ENCODE results near the gene HM13. TPM values are rescaled to one million over a fixed set of nuclear protein-coding genes. Genes with fewer than 3 reads are reported as not detected.
"Not testable (repeated sequence)": the region's sequence is repeated elsewhere in the genome, so short reads cannot be mapped to it uniquely, and the experiment has no call there.

HM13 gene
- total RNA-seq, 1 experiment from 2014 or later: 103 TPM

DNA sequence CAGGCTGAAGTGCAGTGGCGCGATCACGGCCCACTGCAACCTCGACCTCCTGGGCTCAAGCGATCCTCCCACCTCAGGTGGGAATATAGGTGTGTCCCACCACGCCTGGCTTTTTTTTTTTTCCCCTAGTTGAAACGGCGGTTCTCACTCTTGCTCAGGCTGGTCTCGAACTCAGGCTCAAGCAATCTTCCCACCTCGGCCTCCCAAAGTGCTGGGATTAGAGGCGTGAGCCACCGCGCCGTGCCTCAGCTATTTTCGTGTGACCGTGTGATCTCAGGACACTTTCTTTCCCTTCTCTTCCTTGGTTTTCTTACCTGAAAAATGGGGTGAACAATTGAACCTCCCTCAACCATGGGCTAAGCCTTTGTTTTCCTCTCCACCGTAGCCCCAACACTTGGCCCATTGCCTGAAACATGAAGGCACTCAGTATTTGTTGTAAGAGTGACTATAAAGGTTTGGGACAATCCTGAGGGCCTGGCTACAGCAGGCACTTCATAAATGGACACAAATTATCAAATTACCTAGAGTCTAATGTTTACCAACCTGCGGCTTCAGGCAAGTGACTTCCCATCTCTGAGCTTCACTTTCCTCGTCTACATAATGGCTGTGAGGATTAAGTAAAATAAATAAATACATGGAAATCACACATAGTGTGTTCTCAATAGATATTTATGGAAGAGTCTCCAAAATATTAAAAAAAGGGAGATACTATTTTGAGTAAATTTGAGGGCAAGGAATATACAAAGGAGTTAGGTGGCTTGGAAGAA, 59.5 kb downstream of the HM13 start (continued):
- TF ChIP-seq, protein P1, sequence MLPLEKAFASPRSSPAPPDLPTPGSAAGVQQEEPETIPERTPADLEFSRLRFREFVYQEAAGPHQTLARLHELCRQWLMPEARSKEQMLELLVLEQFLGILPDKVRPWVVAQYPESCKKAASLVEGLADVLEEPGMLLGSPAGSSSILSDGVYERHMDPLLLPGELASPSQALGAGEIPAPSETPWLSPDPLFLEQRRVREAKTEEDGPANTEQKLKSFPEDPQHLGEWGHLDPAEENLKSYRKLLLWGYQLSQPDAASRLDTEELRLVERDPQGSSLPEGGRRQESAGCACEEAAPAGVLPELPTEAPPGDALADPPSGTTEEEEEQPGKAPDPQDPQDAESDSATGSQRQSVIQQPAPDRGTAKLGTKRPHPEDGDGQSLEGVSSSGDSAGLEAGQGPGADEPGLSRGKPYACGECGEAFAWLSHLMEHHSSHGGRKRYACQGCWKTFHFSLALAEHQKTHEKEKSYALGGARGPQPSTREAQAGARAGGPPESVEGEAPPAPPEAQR (CRISPR knock-in tag; IDR thresholded peaks at IDR 0.05): no peak
- TF ChIP-seq AFF4 (CRISPR knock-in tag; IDR thresholded peaks at IDR 0.05; ENCODE audit: borderline replicate concordance): no peak

DNA sequence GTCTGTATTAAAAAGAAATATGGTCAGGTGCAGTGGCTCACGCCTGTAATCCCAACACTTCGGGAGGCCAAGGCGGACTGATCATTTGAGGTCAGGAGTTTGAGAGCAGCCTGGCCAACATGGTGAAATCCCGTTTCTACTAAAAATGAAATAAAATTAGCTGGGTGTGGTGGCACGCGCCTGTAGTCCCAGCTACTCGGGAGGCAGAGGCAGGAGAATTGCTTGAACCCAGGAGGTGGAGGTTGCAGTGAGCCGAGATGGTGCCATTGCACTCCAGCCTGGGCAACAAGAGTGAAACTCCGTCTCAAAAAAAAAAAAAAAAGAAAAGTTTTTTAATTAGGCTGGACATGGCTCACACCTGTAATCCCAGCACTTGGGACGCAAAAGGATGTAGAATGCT, 60.7 kb downstream of the HM13 start:
- not testable (repeated sequence) for ATAC-seq; H3K9me3 Mint-ChIP-seq; H3K27ac Mint-ChIP-seq; DNase-seq (ENCODE audit: low spot score); H3K27me3 Mint-ChIP-seq (ENCODE audit: low read depth); H3K4me3 Mint-ChIP-seq
- ChIA-PET POLR2A (interaction anchor here (0.6 to 5.2 kb wide), 2 partner anchors 31 to 325 kb away, joined by 4 to 73 read pairs; partner anchors contain the start of gene ID1), CTCF (interaction anchor here (3.1 to 15.0 kb wide), 3 partner anchors 16 to 59 kb away, joined by 17 to 927 read pairs (median 321); partner anchors contain the start of gene ID1)
- peaks cover 48% of the 10 kb centered on the region for H3K4me1 Mint-ChIP-seq
- H3K36me3 Mint-ChIP-seq: peaks cover 11% of the 10 kb centered on the region

- Mint-ChIP-seq H3K27ac (peak overlapping the region; percentile 87; the same call in 1 of the 2 replicates), H3K27me3 (ENCODE audit: low read depth) (no peaks in the 10 kb centered on the region; the same call in 1 of the 2 replicates), H3K4me3 (no peak overlapping the region), H3K4me1 (peaks cover 56% of the 10 kb centered on the region), H3K36me3 (peaks cover 11% of the 10 kb centered on the region), H3K9me3 (no peaks in the 10 kb centered on the region)
- ATAC-seq (no peak), DNase-seq (ENCODE audit: low spot score) (no peak)
- CTCF ChIA-PET: interaction anchor here (0.9 to 15.0 kb wide), 7 partner anchors 8 to 146 kb away, joined by 3 to 927 read pairs (median 11); partner anchors contain the start of genes BCL2L1 and ID1
- TF ChIP-seq STAT6 (CRISPR knock-in tag; conservative IDR thresholded peaks at IDR 0.05; ENCODE audit: low read depth) (no peak), ZNF423 (CRISPR knock-in tag; IDR thresholded peaks at IDR 0.05) (peak; percentile 94)
- POLR2A ChIA-PET: interaction anchor here (2.8 kb wide), 1 partner anchor 29 kb away, joined by 28 read pairs; the partner anchor contains the start of gene ID1
Observed at GRCh38 chr20:31576751-31577150, 62.5 kb downstream of the HM13 start.

DNA sequence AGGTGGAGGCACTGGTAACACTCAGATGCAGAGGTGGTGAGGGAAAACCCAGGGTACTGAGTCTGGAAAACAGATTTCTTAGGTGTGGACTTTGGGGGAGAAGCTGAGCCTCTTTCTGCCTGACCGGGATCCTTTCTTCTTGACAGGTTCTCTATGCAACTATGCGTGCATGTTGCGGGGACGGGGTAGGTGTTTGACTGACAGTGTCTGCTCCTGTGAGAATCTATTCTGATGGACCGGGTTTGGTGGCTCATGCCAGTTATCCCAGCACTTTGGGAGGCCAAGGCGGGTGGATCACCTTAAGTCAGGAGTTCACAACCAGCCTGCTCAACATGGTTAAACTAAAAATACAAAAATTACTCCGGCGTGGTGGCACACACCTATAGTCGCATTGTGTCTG, 63.0 kb downstream of the HM13 start:
- no peaks in the 10 kb centered on the region; the same call in 1 of the 2 replicates for H3K27me3 Mint-ChIP-seq (ENCODE audit: low read depth)
- DNase-seq (ENCODE audit: low spot score) (no peak), ATAC-seq (no peak)
- no peaks in the 10 kb centered on the region for H3K9me3 Mint-ChIP-seq
- ChIA-PET CTCF (interaction anchor here (0.9 to 15.0 kb wide), 7 partner anchors 9 to 146 kb away, joined by 3 to 927 read pairs (median 11); partner anchors contain the start of genes BCL2L1 and ID1), POLR2A (interaction anchor here (2.8 kb wide), 1 partner anchor 28 kb away, joined by 28 read pairs; the partner anchor contains the start of gene ID1)
- TF ChIP-seq JAZF1 (CRISPR knock-in tag; IDR thresholded peaks at IDR 0.05) (no peak), ZNF263 (CRISPR knock-in tag; IDR thresholded peaks at IDR 0.05; ENCODE audit: low read depth) (no peak), FOXP1 (CRISPR knock-in tag; IDR thresholded peaks at IDR 0.05; ENCODE audit: borderline replicate concordance) (no peak)
- H3K4me3 Mint-ChIP-seq: no peak overlapping the region
- peaks cover 11% of the 10 kb centered on the region for H3K36me3 Mint-ChIP-seq
- peaks cover 52% of the 10 kb centered on the region for H3K4me1 Mint-ChIP-seq
- peak overlapping the region; percentile 57; the same call in 1 of the 2 replicates for H3K27ac Mint-ChIP-seq

Data from WTC11 (cell line).